GM10266 (cell line): ENCODE results near the gene PRKACB.

Experiments used
- DNase-seq: peaks from one replicate; pipeline ENCODE4 v3.0.0; 2012; ENCODE audit errors: extremely low spot score
- CTCF ChIP-seq: IDR thresholded peaks from 2 replicates; pipeline ENCODE4 v1.5.1; 2012; ENCODE audit warnings: mild to moderate bottlenecking, low read depth; ENCODE audit not compliant: control insufficient read depth, insufficient read depth; ENCODE audit errors: missing control alignments

PRKACB gene

GRCh38 chr1:84108900-84109578 is 35.0 kb upstream of the PRKACB start:
- TF ChIP-seq CTCF = no peak
- no peak for DNase-seq

GRCh38 chr1:84110629-84111028 is 33.4 kb upstream of the PRKACB start:
- TF ChIP-seq CTCF = no peak
- DNase-seq = no peak

- no peak for TF ChIP-seq CTCF
- DNase-seq = no peak
Observed at GRCh38 chr1:84116558-84116957, 27.5 kb upstream of the PRKACB start.

GRCh38 chr1:84117868-84118267 is 26.2 kb upstream of the PRKACB start:
- DNase-seq = no peak
- TF ChIP-seq CTCF = no peak

GRCh38 chr1:84121360-84121759 is 22.7 kb upstream of the PRKACB start:
- DNase-seq = no peak
- no peak for TF ChIP-seq CTCF

- peak; percentile 7 for DNase-seq
- peak; percentile 65 for TF ChIP-seq CTCF
Observed at GRCh38 chr1:84122780-84123382, 21.2 kb upstream of the PRKACB start.

GRCh38 chr1:84133479-84133878 is 10.6 kb upstream of the PRKACB start:
- DNase-seq = no peak
- TF ChIP-seq CTCF = no peak
